Heart left ventricle (tissue), 13 donors: Measurements from ENCODE around the gene ZNF697.

ENCODE experiments used
- CTCF ChIP-seq, 12 donors: fragments of 200-600 bp; sonication (generic) in 4 of 12; IDR thresholded peaks; one replicate each; pipeline versions ENCODE4 v1.5.0 to v1.8.0; 2018 to 2022; ENCODE audit warnings: antibody characterized with exemption in 12 of 12, mild to moderate bottlenecking in 5 of 12
- POLR2A ChIP-seq, 2 donors: fragments of 450-650 bp; IDR thresholded peaks; one replicate each; pipeline ENCODE4 v1.6.1; 2017; ENCODE audit warnings: antibody characterized with exemption in 2 of 2, mild to moderate bottlenecking in 2 of 2, moderate library complexity in 2 of 2
- donor health status: ischemic (EF 13 %, LVEDD 7.1; RV severe dilation, severe dysfunction).
- donor health status: DM: no; HTN: yes; CAD: no.
- donor health status: DM: no; HTN: no; CAD: no.
- donor health status: ischemic (EF 25% LVEDD 6.9; RV normal size, moderate dysfunction).
- donor health status: ischemic (EF 25% LVEDD 5.7; RV mildly dilated, moderate dysfunction).
- donor health status: ischemic (EF 35%, LVEDD 5.7; RV mildly dilated, moderate dysfunction).
- donor health status: nonischemic (EF 11% LVEDD 7.7; RV severe dilation, severe dysfunction).
- donor health status: DM: yes; HTN: yes; CAD: no.
- donor health status: PGD.
- donor health status: ischemic (EF 29% LVEDD 5.4; RV normal size, mild dysfunction).
- donor health status: nonischemic (EF 23%, LVEDD 6.1; RV moderate dilation, normal function).

- TF ChIP-seq CTCF (IDR thresholded peaks at IDR 0.05) (no peak), POLR2A (IDR thresholded peaks at IDR 0.05) (no peak)
These were observed 22.0 kb downstream of the ZNF697 start for GRCh38 chr1:119626011-119626545.
